Ecto neural progenitor cell (in vitro differentiated cells): ENCODE measurements around the gene C19orf81.

ENCODE experiments used
- DNase-seq: peaks from one replicate; pipeline ENCODE4 v3.0.0-alpha.2; 2018; ENCODE audit warnings: low spot score

Gene C19orf81

GRCh38 chr19:50629801-50630200 lies 19.4 kb upstream of the C19orf81 start:
- DNase-seq, result no peak

- DNase-seq, result no peak
Measured at GRCh38 chr19:50632151-50632835, 17.0 kb upstream of the C19orf81 start.

GRCh38 chr19:50633359-50633758 lies 15.9 kb upstream of the C19orf81 start:
- DNase-seq, result no peak

- DNase-seq, result no peak
Measured at GRCh38 chr19:50633973-50634372, 15.3 kb upstream of the C19orf81 start.

- DNase-seq, result no peak
Measured at GRCh38 chr19:50636317-50637085, 12.7 kb upstream of the C19orf81 start.

GRCh38 chr19:50638600-50638999 lies 10.6 kb upstream of the C19orf81 start:
- DNase-seq, result no peak

- peak; percentile 83 for DNase-seq
Measured at GRCh38 chr19:50639121-50640112, 9.8 kb upstream of the C19orf81 start, which contains the start of gene SYT3. SYT3 (minus strand) TSS chr19:50639881; CDS start chr19:50637411, 2,470 bp downstream.

GRCh38 chr19:50640368-50640767 lies 8.9 kb upstream of the C19orf81 start:
- no peak for DNase-seq

GRCh38 chr19:50644315-50644915 lies 4.8 kb upstream of the C19orf81 start:
- no peak for DNase-seq

- no peak for DNase-seq
Measured at GRCh38 chr19:50645107-50645506, 4.1 kb upstream of the C19orf81 start.

- DNase-seq, result no peak
Measured at GRCh38 chr19:50646074-50646807, 3.0 kb upstream of the C19orf81 start.

- DNase-seq, result no peak
Measured at GRCh38 chr19:50647879-50648615, 1.2 kb upstream of the C19orf81 start.

GRCh38 chr19:50648659-50649058 lies 586 bp upstream of the C19orf81 start:
- no peak for DNase-seq

GRCh38 chr19:50651174-50651573 lies 1.9 kb downstream of the C19orf81 start:
- DNase-seq, result no peak

GRCh38 chr19:50652722-50653121 lies 3.5 kb downstream of the C19orf81 start:
- no peak for DNase-seq

- DNase-seq, result no peak
Measured at GRCh38 chr19:50654882-50655281, 5.6 kb downstream of the C19orf81 start.

- DNase-seq, result no peak
Measured at GRCh38 chr19:50657222-50657669, 8.0 kb downstream of the C19orf81 start.

GRCh38 chr19:50657712-50658440 lies 8.6 kb downstream of the C19orf81 start:
- peak; percentile 99 for DNase-seq
